CD14-positive monocyte (primary cell): ENCODE results near the gene MAPKAPK3. TPM values are rescaled to one million over a fixed set of nuclear protein-coding genes. Genes with fewer than 3 reads are reported as not detected.

Source experiments
- DNase-seq, 3 donors: peaks; one replicate each; pipeline ENCODE4 v3.0.0-alpha.2; 2011 to 2022
- H2AFZ ChIP-seq: 2 replicates; pipeline ENCODE4 v1.6.0; 2012; ENCODE audit warnings: mild to moderate bottlenecking, low read depth, low read length, inconsistent platforms; ENCODE audit not compliant: insufficient read depth, poor library complexity, severe bottlenecking
- H3K27ac ChIP-seq, 2 donors: 1 replicate in 1 of 2; 2 replicates in 1 of 2; pipeline ENCODE4 v1.5.1; 2012 to 2013; ENCODE audit warnings: low read length in 2 of 2, control low read depth in 1 of 2, inconsistent platforms in 1 of 2, low read depth in 1 of 2, mild to moderate bottlenecking in 1 of 2
- H3K27me3 ChIP-seq, 2 donors: one replicate each; pipeline versions ENCODE4 v1.6.0 to v1.6.1; 2011 to 2013; ENCODE audit warnings: low read length in 2 of 2; ENCODE audit not compliant: control insufficient read depth in 2 of 2, insufficient read depth in 2 of 2
- H3K36me3 ChIP-seq, 2 donors: replicated peaks in 1 of 2; 1 replicate in 1 of 2; 2 replicates in 1 of 2; pipeline versions ENCODE4 v1.5.1 to v1.6.1; 2012 to 2013; ENCODE audit warnings: low read length in 2 of 2, control low read depth in 1 of 2, inconsistent platforms in 1 of 2, mild to moderate bottlenecking in 1 of 2; ENCODE audit not compliant: insufficient read depth in 2 of 2, control insufficient read depth in 1 of 2
- H3K4me1 ChIP-seq, 2 donors: 1 replicate in 1 of 2; 2 replicates in 1 of 2; pipeline versions ENCODE4 v1.5.1 to v1.6.1; 2012 to 2013; ENCODE audit warnings: low read length in 2 of 2, control low read depth in 1 of 2, inconsistent platforms in 1 of 2, mild to moderate bottlenecking in 1 of 2, moderate library complexity in 1 of 2; ENCODE audit not compliant: insufficient read depth in 2 of 2, control insufficient read depth in 1 of 2
- H3K4me2 ChIP-seq: replicated peaks from 2 replicates; pipeline ENCODE3; 2012; ENCODE audit warnings: low read length, moderate library complexity, mild to moderate bottlenecking; ENCODE audit not compliant: poor library complexity, severe bottlenecking; ENCODE audit errors: extremely low read depth
- H3K4me3 ChIP-seq, 3 experiments: fragments of 200-600 bp in 1 of 3; sonication (generic) in 1 of 3; replicated peaks in 1 of 3; 1 replicate in 2 of 3; 2 replicates in 1 of 3; pipeline ENCODE4 v1.5.1; 2011 to 2013; ENCODE audit warnings: low read length in 3 of 3, mild to moderate bottlenecking in 3 of 3, control low read depth in 2 of 3, low read depth in 2 of 3, inconsistent platforms in 1 of 3, moderate library complexity in 1 of 3
- H3K79me2 ChIP-seq: 2 replicates; pipeline ENCODE4 v1.6.0; 2012; ENCODE audit warnings: mild to moderate bottlenecking, control low read depth, inconsistent platforms, low read length, moderate library complexity; ENCODE audit not compliant: insufficient read depth
- H3K9ac ChIP-seq: 2 replicates; pipeline ENCODE4 v1.6.0; 2017; ENCODE audit warnings: low read length, mild to moderate bottlenecking; ENCODE audit not compliant: insufficient read depth, poor library complexity, severe bottlenecking
- H3K9me3 ChIP-seq, 2 donors: replicated peaks in 1 of 2; 1 replicate in 1 of 2; 2 replicates in 1 of 2; pipeline versions ENCODE4 v1.5.1 to v1.6.1; 2012 to 2013; ENCODE audit warnings: low read length in 2 of 2, control low read depth in 1 of 2; ENCODE audit not compliant: control insufficient read depth in 1 of 2, insufficient read depth in 1 of 2
- H4K20me1 ChIP-seq: 2 replicates; pipeline ENCODE4 v1.6.0; 2012; ENCODE audit warnings: mild to moderate bottlenecking, low read length, control low read depth, moderate library complexity; ENCODE audit not compliant: insufficient read depth
- H3K27ac Mint-ChIP-seq, 7 donors: one replicate each; pipeline ENCODE4 v1.8.0; 2020; ENCODE audit warnings: mild to moderate bottlenecking in 7 of 7, mixed read lengths in 7 of 7, moderate library complexity in 6 of 7, inconsistent platforms in 2 of 7
- H3K27me3 Mint-ChIP-seq, 3 donors: one replicate each; pipeline ENCODE4 v1.8.0; 2021 to 2022; ENCODE audit warnings: low read depth in 3 of 3, mild to moderate bottlenecking in 3 of 3, mixed read lengths in 3 of 3, moderate library complexity in 3 of 3, inconsistent platforms in 1 of 3
- H3K36me3 Mint-ChIP-seq, 2 donors: one replicate each; pipeline ENCODE4 v1.8.0; 2020; ENCODE audit warnings: mixed read lengths in 2 of 2, inconsistent platforms in 1 of 2, mild to moderate bottlenecking in 1 of 2
- H3K4me1 Mint-ChIP-seq: one replicate; pipeline ENCODE4 v1.8.0; 2020; ENCODE audit warnings: mild to moderate bottlenecking, mixed read lengths
- H3K4me3 Mint-ChIP-seq, 2 donors: one replicate each; pipeline ENCODE4 v1.8.0; 2020; ENCODE audit warnings: mild to moderate bottlenecking in 2 of 2, mixed read lengths in 2 of 2, moderate library complexity in 1 of 2
- H3K9me3 Mint-ChIP-seq, 7 donors: one replicate each; pipeline ENCODE4 v1.8.0; 2020 to 2022; ENCODE audit warnings: mixed read lengths in 7 of 7, mild to moderate bottlenecking in 6 of 7, moderate library complexity in 6 of 7, inconsistent platforms in 2 of 7
- CTCF ChIP-seq: fragments of 200-600 bp; IDR thresholded peaks from one replicate; pipeline ENCODE4 v1.8.0; 2022; ENCODE audit warnings: antibody characterized with exemption, mild to moderate bottlenecking
- WGBS: methylation state at CpG from one replicate; pipeline ENCODE4 v1.1.5; 2013; ENCODE audit warnings: missing lambda C conversion rate; ENCODE audit not compliant: insufficient coverage; 5-methylcytosine and 5-hydroxymethylcytosine counted together
- intact Hi-C, 2 donors: fragments of 100-400 bp; cut with micrococcal nuclease; formaldehyde crosslinking; loops; one replicate each; pipeline versions ENCODE4 v1.15.0 to v1.15.1; 2023
- polyA plus RNA-seq, 3 donors: library from polyadenylated mRNA; depleted of rRNA in 1 of 3; unstranded in 2 of 3; stranded (reverse) in 1 of 3; fragments of 300-500 nt in 2 of 3; fragments of >200 nt in 1 of 3; fragmentation: Illumina TruSeq in 2 of 3; gene quantifications; 1 replicate in 2 of 3; 2 replicates in 1 of 3; pipeline ENCODE4 v1.2.3, GENCODE V29; 2012 to 2021

MAPKAPK3 gene
- polyA plus RNA-seq, 3 donors = 173 to 252 (median 201) TPM

- no peaks in the 10 kb centered on the region for H3K27me3 ChIP-seq
- H3K4me2 ChIP-seq = peak overlapping the region; percentile 96
- H2AFZ ChIP-seq = no peak overlapping the region
- WGBS = 28% methylated on average over 3 of the region's 5 CpGs
- H3K4me3 ChIP-seq = peak overlapping the region in 2 of 3 experiments; percentile 82 to 93
- H3K79me2 ChIP-seq = peaks cover 75% of the 10 kb centered on the region
- H3K27ac ChIP-seq = peak overlapping the region; percentile 17 to 83
- Mint-ChIP-seq H3K36me3 (peaks cover 41 to 48% of the 10 kb centered on the region in 2 donors), H3K27me3 (peaks cover 0 to 4% (median 0%) of the 10 kb centered on the region in 3 donors), H3K27ac (peak overlapping the region; percentile 53 to 86 (median 79)), H3K4me1 (peaks cover 91% of the 10 kb centered on the region), H3K4me3 (peak overlapping the region; percentile 93 to 97), H3K9me3 (no peaks in the 10 kb centered on the region)
- peaks cover 22 to 35% of the 10 kb centered on the region in 2 donors for H3K36me3 ChIP-seq
- no peak for TF ChIP-seq CTCF
- no peaks in the 10 kb centered on the region for H3K9me3 ChIP-seq
- peaks cover 84 to 97% of the 10 kb centered on the region in 2 donors for H3K4me1 ChIP-seq
- peak in 2 of 3 donors; percentile 30 to 35 for DNase-seq
- intact Hi-C loops = loop anchor here in 1 of 2 donors (2.0 kb wide), 1 partner anchor 16 kb away; no protein-coding TSS in a partner anchor
- H4K20me1 ChIP-seq = peaks cover 62% of the 10 kb centered on the region
- no peak overlapping the region for H3K9ac ChIP-seq
Measured at GRCh38 chr3:50609071-50609762, 7.7 kb upstream of the MAPKAPK3 start.

- H3K27me3 Mint-ChIP-seq = peaks cover 0 to 4% (median 0%) of the 10 kb centered on the region in 3 donors
- H3K27ac Mint-ChIP-seq = peak overlapping the region in 6 of 7 donors; percentile 11 to 90 (median 69)
- H3K4me1 Mint-ChIP-seq = peaks cover 87% of the 10 kb centered on the region
- peaks cover 37 to 43% of the 10 kb centered on the region in 2 donors for H3K36me3 Mint-ChIP-seq
- H3K4me1 ChIP-seq = peaks cover 79 to 93% of the 10 kb centered on the region in 2 donors
- H3K9ac ChIP-seq = peak overlapping the region; percentile 79
- H3K27me3 ChIP-seq = no peaks in the 10 kb centered on the region
- intact Hi-C loops = loop anchor here (2.0 to 5.0 kb wide), 3 partner anchors 17 to 778 kb away; partner anchors contain the start of genes CYB561D2 (in 1 of the 2), MANF (in 1 of the 2) and NPRL2 (in 1 of the 2)
- H3K9me3 ChIP-seq = no peaks in the 10 kb centered on the region
- H2AFZ ChIP-seq = no peak overlapping the region
- peaks cover 70% of the 10 kb centered on the region for H3K79me2 ChIP-seq
- no peak for DNase-seq
- H3K4me2 ChIP-seq = peak overlapping the region; percentile 96
- TF ChIP-seq CTCF = no peak
- H3K4me3 ChIP-seq = peak overlapping the region in 2 of 3 experiments; percentile 82 to 93
- 56% methylated on average over 2 of the region's 3 CpGs for WGBS
- H3K27ac ChIP-seq = peak overlapping the region; percentile 69 to 83
- peaks cover 62% of the 10 kb centered on the region for H4K20me1 ChIP-seq
- H3K9me3 Mint-ChIP-seq = no peaks in the 10 kb centered on the region
- peak overlapping the region; percentile 93 to 97 for H3K4me3 Mint-ChIP-seq
- H3K36me3 ChIP-seq = peaks cover 19 to 30% of the 10 kb centered on the region in 2 donors
Measured at GRCh38 chr3:50609763-50610085, 7.2 kb upstream of the MAPKAPK3 start.
